Hepatocyte (in vitro differentiated cells): ENCODE results near the gene FAM20B. TPM values are rescaled to one million over a fixed set of nuclear protein-coding genes. Genes with fewer than 3 reads are reported as not detected.

Experiments
- DNase-seq: peaks from one replicate; pipeline ENCODE4 v3.0.0-alpha.2; 2016; ENCODE audit warnings: low spot score
- H2AFZ ChIP-seq: fragments of 200-600 bp; sonication (generic); 2 replicates; pipeline ENCODE4 v1.6.0; 2016; ENCODE audit warnings: antibody characterized with exemption, mild to moderate bottlenecking
- H3K27ac ChIP-seq: fragments of 200-600 bp; sonication (generic); 2 replicates; pipeline ENCODE4 v1.5.1; 2016; ENCODE audit warnings: mild to moderate bottlenecking
- H3K27me3 ChIP-seq: fragments of 200-600 bp; sonication (generic); 2 replicates; pipeline ENCODE4 v1.6.1; 2016
- H3K36me3 ChIP-seq: fragments of 200-600 bp; sonication (generic); replicated peaks from 2 replicates; pipeline ENCODE4 v1.5.1; 2016; ENCODE audit warnings: low read depth; ENCODE audit not compliant: insufficient read depth
- H3K4me1 ChIP-seq: fragments of 200-600 bp; sonication (generic); 2 replicates; pipeline ENCODE4 v1.5.1; 2016; ENCODE audit warnings: mild to moderate bottlenecking, moderate library complexity; ENCODE audit not compliant: insufficient read depth
- H3K4me2 ChIP-seq: fragments of 200-600 bp; sonication (generic); 2 replicates; pipeline ENCODE4 v1.6.0; 2016
- H3K4me3 ChIP-seq: fragments of 200-600 bp; sonication (generic); 2 replicates; pipeline ENCODE4 v1.5.1; 2016; ENCODE audit warnings: mild to moderate bottlenecking
- H3K79me2 ChIP-seq: fragments of 200-600 bp; sonication (generic); 2 replicates; pipeline ENCODE4 v1.6.0; 2017; ENCODE audit warnings: mild to moderate bottlenecking
- H3K9me2 ChIP-seq: fragments of 200-600 bp; sonication (generic); replicated peaks from 2 replicates; pipeline ENCODE4 v1.6.0; 2017; ENCODE audit warnings: mild to moderate bottlenecking; ENCODE audit not compliant: insufficient read depth
- H3K9me3 ChIP-seq: fragments of 200-600 bp; sonication (generic); 2 replicates; pipeline ENCODE4 v1.5.1; 2016; ENCODE audit warnings: low read depth, mild to moderate bottlenecking
- H4K20me1 ChIP-seq: fragments of 200-600 bp; sonication (generic); 2 replicates; pipeline ENCODE4 v1.6.0; 2016; ENCODE audit warnings: mild to moderate bottlenecking; ENCODE audit not compliant: insufficient read depth, poor library complexity, severe bottlenecking
- EZH2 ChIP-seq: fragments of 200-600 bp; sonication (generic); IDR thresholded peaks from 2 replicates; pipeline ENCODE4 v1.6.1; 2016; ENCODE audit warnings: antibody characterized with exemption, mild to moderate bottlenecking, borderline replicate concordance
- EZH2phosphoT487 ChIP-seq: fragments of 200-600 bp; sonication (generic); IDR thresholded peaks from one replicate; pipeline ENCODE4 v1.6.1; 2018; ENCODE audit warnings: antibody characterized with exemption, mild to moderate bottlenecking, low read depth, moderate library complexity; ENCODE audit not compliant: unreplicated experiment, severe bottlenecking
- WGBS: methylation state at CpG from one replicate; pipeline ENCODE4 v1.1.6; 2016; ENCODE audit warnings: low lambda C conversion rate; ENCODE audit errors: missing lambda C conversion rate; 5-methylcytosine and 5-hydroxymethylcytosine counted together
- polyA plus RNA-seq: library from polyadenylated mRNA; unstranded; fragments of >200 nt; fragmentation: Nextera tagmentation; extraction: Ambion mirVana; gene quantifications from 2 replicates; pipeline ENCODE4 v1.2.1, GENCODE V29; 2016
- total RNA-seq: library from RNA; depleted of rRNA; stranded (reverse); fragments of >200 nt; gene quantifications from 2 replicates; pipeline ENCODE4 v1.2.3, GENCODE V29; 2014
- TF ChIP-seq, protein P1 (sequence below): fragments of 200-600 bp; sonication (generic); IDR thresholded peaks from 2 replicates; pipeline ENCODE4 v1.5.1; 2016; ENCODE audit warnings: antibody characterized with exemption, mild to moderate bottlenecking; ENCODE audit not compliant: poor library complexity

Gene FAM20B
- total and polyA plus RNA-seq, 2 experiments from 2014 or later, result 9.2 to 37.6 TPM

DNA sequence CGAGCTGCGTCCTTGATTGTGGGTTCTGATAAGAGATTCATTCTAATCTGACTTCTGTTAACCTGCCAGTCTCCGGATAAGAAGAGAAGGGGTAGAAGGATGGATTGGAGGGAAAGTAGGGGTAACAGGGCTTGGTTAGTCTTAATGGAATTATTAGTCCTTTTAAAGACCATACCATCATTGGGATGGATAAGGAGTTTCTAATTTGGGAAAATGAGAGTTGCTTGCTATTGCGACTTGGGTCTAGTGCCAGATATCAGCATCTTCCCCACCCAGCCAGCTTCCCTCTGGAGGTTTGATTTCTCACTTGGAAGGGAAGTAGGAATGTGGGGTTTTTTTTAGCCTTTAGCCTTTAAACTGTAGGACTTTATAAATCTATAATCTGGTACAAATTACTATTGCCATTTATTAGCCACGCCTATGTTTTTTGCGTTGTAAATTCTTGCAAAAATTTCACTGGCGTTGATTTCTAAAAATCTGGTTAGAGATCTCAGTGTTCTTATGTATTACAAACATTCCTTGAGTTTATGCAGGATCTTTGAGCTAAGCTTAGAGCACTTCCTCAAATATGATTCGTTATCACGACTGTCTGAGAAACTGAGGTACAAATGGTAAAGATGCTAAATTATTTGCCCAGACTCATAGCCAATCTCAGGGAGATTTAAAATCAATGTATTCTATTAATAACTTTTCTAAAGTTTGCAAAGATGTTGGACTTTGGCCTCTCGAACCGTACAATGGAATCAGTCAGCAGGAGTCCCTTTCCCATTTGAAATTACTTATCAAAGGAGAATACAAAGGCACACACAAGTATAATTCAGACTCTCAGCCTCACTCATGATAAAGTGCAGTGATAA, 1.3 kb downstream of the FAM20B start:
- H2AFZ ChIP-seq, result peak overlapping the region; percentile 97
- no peak for TF ChIP-seq EZH2
- no peak for TF ChIP-seq EZH2phosphoT487
- TF ChIP-seq, protein P1, sequence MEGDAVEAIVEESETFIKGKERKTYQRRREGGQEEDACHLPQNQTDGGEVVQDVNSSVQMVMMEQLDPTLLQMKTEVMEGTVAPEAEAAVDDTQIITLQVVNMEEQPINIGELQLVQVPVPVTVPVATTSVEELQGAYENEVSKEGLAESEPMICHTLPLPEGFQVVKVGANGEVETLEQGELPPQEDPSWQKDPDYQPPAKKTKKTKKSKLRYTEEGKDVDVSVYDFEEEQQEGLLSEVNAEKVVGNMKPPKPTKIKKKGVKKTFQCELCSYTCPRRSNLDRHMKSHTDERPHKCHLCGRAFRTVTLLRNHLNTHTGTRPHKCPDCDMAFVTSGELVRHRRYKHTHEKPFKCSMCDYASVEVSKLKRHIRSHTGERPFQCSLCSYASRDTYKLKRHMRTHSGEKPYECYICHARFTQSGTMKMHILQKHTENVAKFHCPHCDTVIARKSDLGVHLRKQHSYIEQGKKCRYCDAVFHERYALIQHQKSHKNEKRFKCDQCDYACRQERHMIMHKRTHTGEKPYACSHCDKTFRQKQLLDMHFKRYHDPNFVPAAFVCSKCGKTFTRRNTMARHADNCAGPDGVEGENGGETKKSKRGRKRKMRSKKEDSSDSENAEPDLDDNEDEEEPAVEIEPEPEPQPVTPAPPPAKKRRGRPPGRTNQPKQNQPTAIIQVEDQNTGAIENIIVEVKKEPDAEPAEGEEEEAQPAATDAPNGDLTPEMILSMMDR, result no peak
- peak overlapping the region; percentile 100 for H3K27ac ChIP-seq
- peaks cover 35% of the 10 kb centered on the region for H3K4me1 ChIP-seq
- no peaks in the 10 kb centered on the region for H3K36me3 ChIP-seq
- H3K9me2 ChIP-seq, result no peaks in the 10 kb centered on the region
- no peak for DNase-seq
- H3K4me3 ChIP-seq, result peak overlapping the region; percentile 96
- H3K79me2 ChIP-seq, result peaks cover 55% of the 10 kb centered on the region
- H3K27me3 ChIP-seq, result no peaks in the 10 kb centered on the region
- WGBS, result 28% methylated on average over 11 of the region's 11 CpGs
- H4K20me1 ChIP-seq, result peaks cover 5% of the 10 kb centered on the region
- H3K4me2 ChIP-seq, result peak overlapping the region; percentile 89
- no peaks in the 10 kb centered on the region for H3K9me3 ChIP-seq

DNA sequence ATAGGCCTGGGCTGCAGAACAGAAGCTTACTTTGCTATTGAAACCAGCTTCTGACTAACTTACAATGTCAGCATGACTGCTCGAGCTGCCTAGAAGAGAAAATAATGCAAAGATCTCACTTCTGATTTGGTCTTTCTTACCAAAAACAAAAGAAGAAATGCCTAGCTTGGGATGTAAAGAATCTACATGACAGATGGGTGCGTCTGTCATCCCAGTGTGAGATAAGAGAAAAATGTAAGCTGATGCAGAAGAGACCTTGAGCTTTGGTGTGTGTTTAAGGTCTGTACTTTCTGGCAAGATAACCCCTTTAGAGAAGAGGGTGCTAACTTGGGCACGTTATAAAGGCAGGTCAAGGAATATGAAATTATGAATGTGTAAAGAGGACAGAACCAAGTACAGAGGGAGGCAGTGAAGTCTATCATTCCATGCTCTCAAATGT, 3.6 kb downstream of the FAM20B start:
- Histone ChIP-seq H3K9me3 (no peaks in the 10 kb centered on the region), H3K27me3 (no peaks in the 10 kb centered on the region), H3K27ac (peak overlapping the region; percentile 50), H2AFZ (no peak overlapping the region), H3K4me2 (peak overlapping the region; percentile 59), H4K20me1 (peaks cover 5% of the 10 kb centered on the region), H3K36me3 (no peaks in the 10 kb centered on the region), H3K4me3 (no peak overlapping the region), H3K79me2 (peaks cover 78% of the 10 kb centered on the region), H3K4me1 (peaks cover 35% of the 10 kb centered on the region), H3K9me2 (no peaks in the 10 kb centered on the region)
- 36% methylated on average over 3 of the region's 3 CpGs for WGBS
- no peak for DNase-seq
- TF ChIP-seq EZH2, result no peak

DNA sequence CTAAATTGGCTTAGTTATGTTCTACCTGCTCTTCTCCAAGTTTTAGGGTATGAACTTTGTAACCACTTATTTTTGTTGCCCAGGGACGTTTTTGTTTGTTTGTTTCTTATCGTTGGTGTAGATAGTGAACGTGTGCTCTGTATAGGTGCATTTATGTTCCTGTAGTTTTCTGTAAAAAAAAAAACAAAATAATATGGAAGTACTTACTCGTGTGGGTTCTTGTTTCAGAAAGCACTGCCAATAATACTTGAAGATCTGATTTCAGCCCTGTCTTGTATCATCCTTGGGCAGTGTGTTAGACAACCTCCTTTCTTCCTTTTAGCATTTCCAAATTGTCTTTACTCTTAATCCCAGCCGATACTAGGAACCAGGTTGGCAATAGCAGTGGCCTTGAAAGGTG, 4.4 kb downstream of the FAM20B start:
- Histone ChIP-seq H3K36me3 (no peaks in the 10 kb centered on the region), H3K4me3 (no peak overlapping the region), H3K4me2 (peak overlapping the region; percentile 36), H4K20me1 (peaks cover 5% of the 10 kb centered on the region), H3K27me3 (no peaks in the 10 kb centered on the region), H3K79me2 (peaks cover 86% of the 10 kb centered on the region), H3K9me2 (no peaks in the 10 kb centered on the region), H3K27ac (peak overlapping the region; percentile 49), H3K9me3 (no peaks in the 10 kb centered on the region), H3K4me1 (peaks cover 35% of the 10 kb centered on the region), H2AFZ (no peak overlapping the region)
- 52% methylated on average over 5 of the region's 5 CpGs for WGBS
- no peak for DNase-seq
- TF ChIP-seq, protein P1, result no peak
- TF ChIP-seq EZH2phosphoT487 (no peak), EZH2 (no peak)

DNA sequence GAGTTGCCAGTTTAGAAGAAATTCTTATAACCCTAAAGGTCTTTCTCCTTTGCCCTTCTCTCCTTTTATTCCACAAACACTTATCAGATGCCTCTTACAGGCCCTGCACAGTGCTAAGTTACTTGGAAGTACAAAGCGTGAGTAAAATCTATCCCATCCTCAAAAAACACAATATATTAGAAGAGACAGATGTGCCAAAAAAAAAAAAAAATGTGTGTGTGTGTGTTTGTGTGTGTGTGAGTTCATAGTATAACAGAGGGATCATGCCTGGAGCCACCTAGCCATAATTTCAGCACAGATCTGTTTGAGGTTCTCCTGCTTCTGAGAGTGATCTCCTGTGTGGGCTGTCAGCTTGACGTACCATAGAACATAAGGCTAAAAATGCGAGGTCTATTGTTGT, 5.0 kb downstream of the FAM20B start:
- TF ChIP-seq EZH2 (no peak), EZH2phosphoT487 (no peak)
- TF ChIP-seq, protein P1, result no peak
- H3K9me3 ChIP-seq, result no peaks in the 10 kb centered on the region
- no peak overlapping the region for H3K4me2 ChIP-seq
- no peaks in the 10 kb centered on the region for H3K9me2 ChIP-seq
- H3K4me1 ChIP-seq, result peaks cover 35% of the 10 kb centered on the region
- peaks cover 5% of the 10 kb centered on the region for H4K20me1 ChIP-seq
- H2AFZ ChIP-seq, result no peak overlapping the region
- H3K27me3 ChIP-seq, result no peaks in the 10 kb centered on the region
- no peaks in the 10 kb centered on the region for H3K36me3 ChIP-seq
- peaks cover 92% of the 10 kb centered on the region for H3K79me2 ChIP-seq
- H3K27ac ChIP-seq, result peak overlapping the region; percentile 49
- no peak overlapping the region for H3K4me3 ChIP-seq
- DNase-seq, result no peak
- 92% methylated on average over 3 of the region's 3 CpGs for WGBS
